DOHH2 (cell line): ENCODE measurements around the gene C3orf22.

ENCODE experiments used
- H3F3A ChIP-seq: fragments of 200-600 bp; sonication (generic), shearing (Covaris generic); 2 replicates; pipeline ENCODE4 v1.6.0; 2016; ENCODE audit warnings: antibody characterized with exemption, mild to moderate bottlenecking; ENCODE audit not compliant: control insufficient read depth, insufficient read depth
- H3K27ac ChIP-seq: fragments of 200-600 bp; sonication (generic); 2 replicates; pipeline ENCODE4 v1.5.1; 2014; ENCODE audit warnings: low read depth, mild to moderate bottlenecking, low read length, moderate library complexity
- H3K27me3 ChIP-seq: fragments of 200-600 bp; sonication (generic); 2 replicates; pipeline ENCODE4 v1.6.1; 2014; ENCODE audit warnings: mild to moderate bottlenecking, low read length, mixed read lengths; ENCODE audit not compliant: control insufficient read depth
- H3K36me3 ChIP-seq: fragments of 200-600 bp; sonication (generic); 2 replicates; pipeline ENCODE4 v1.6.1; 2014; ENCODE audit warnings: mild to moderate bottlenecking, low read length, moderate library complexity, mixed read lengths; ENCODE audit not compliant: control insufficient read depth
- H3K4me1 ChIP-seq: fragments of 200-600 bp; sonication (generic); 2 replicates; pipeline ENCODE4 v1.6.1; 2014; ENCODE audit warnings: mild to moderate bottlenecking, low read length, mixed read lengths; ENCODE audit not compliant: control insufficient read depth
- H3K4me2 ChIP-seq: fragments of 200-600 bp; sonication (generic); 2 replicates; pipeline ENCODE4 v1.6.0; 2014; ENCODE audit warnings: mild to moderate bottlenecking, low read length, moderate library complexity
- H3K4me3 ChIP-seq: fragments of 200-600 bp; sonication (generic); 2 replicates; pipeline ENCODE4 v1.5.1; 2014; ENCODE audit warnings: mild to moderate bottlenecking, low read length, mixed read lengths
- H3K79me2 ChIP-seq: fragments of 200-600 bp; sonication (generic); 2 replicates; pipeline ENCODE4 v1.6.1; 2014; ENCODE audit warnings: mild to moderate bottlenecking, low read length, mixed read lengths; ENCODE audit not compliant: control insufficient read depth
- H3K9me2 ChIP-seq: fragments of 200-600 bp; sonication (generic); replicated peaks from 2 replicates; pipeline ENCODE4 v1.6.1; 2014; ENCODE audit warnings: mild to moderate bottlenecking, low read length, mixed read lengths; ENCODE audit not compliant: control insufficient read depth
- H3K9me3 ChIP-seq: fragments of 200-600 bp; sonication (generic); 2 replicates; pipeline ENCODE4 v1.6.1; 2014; ENCODE audit warnings: antibody characterized with exemption, low read length, mixed read lengths; ENCODE audit not compliant: control insufficient read depth, insufficient read depth
- H4K20me1 ChIP-seq: fragments of 200-600 bp; sonication (generic); 2 replicates; pipeline ENCODE4 v1.6.0; 2014; ENCODE audit warnings: low read depth, mild to moderate bottlenecking, antibody characterized with exemption, low read length, moderate library complexity; ENCODE audit not compliant: control insufficient read depth, insufficient read depth
- CTCF ChIP-seq: fragments of 200-600 bp; sonication (generic); IDR thresholded peaks from one replicate; pipeline ENCODE4 v1.5.1; 2014; ENCODE audit warnings: antibody characterized with exemption, mild to moderate bottlenecking, low read depth, low read length; ENCODE audit not compliant: poor library complexity, severe bottlenecking
- EZH2phosphoT487 ChIP-seq: fragments of 200-600 bp; sonication (generic); IDR thresholded peaks from 2 replicates; pipeline ENCODE4 v1.6.1; 2017; ENCODE audit warnings: borderline replicate concordance, mild to moderate bottlenecking, antibody characterized with exemption, low read length, moderate library complexity, mixed read lengths

C3orf22 gene

GRCh38 chr3:126525853-126526667, 32.7 kb downstream of the C3orf22 start:
- TF ChIP-seq EZH2phosphoT487 (no peak), CTCF (no peak)
- no peak overlapping the region for H3K27ac ChIP-seq
- no peaks in the 10 kb centered on the region for H3F3A ChIP-seq
- H3K4me2 ChIP-seq, result no peak overlapping the region
- no peaks in the 10 kb centered on the region for H3K4me1 ChIP-seq
- no peaks in the 10 kb centered on the region for H3K9me2 ChIP-seq
- no peaks in the 10 kb centered on the region for H3K79me2 ChIP-seq
- no peaks in the 10 kb centered on the region for H3K27me3 ChIP-seq
- H3K36me3 ChIP-seq, result no peaks in the 10 kb centered on the region
- no peaks in the 10 kb centered on the region for H4K20me1 ChIP-seq
- H3K4me3 ChIP-seq, result no peak overlapping the region
- H3K9me3 ChIP-seq, result no peaks in the 10 kb centered on the region

- H3K9me3 ChIP-seq, result no peaks in the 10 kb centered on the region
- no peaks in the 10 kb centered on the region for H4K20me1 ChIP-seq
- no peaks in the 10 kb centered on the region for H3K27me3 ChIP-seq
- H3K9me2 ChIP-seq, result no peaks in the 10 kb centered on the region
- no peak overlapping the region for H3K4me2 ChIP-seq
- no peak overlapping the region for H3K4me3 ChIP-seq
- TF ChIP-seq EZH2phosphoT487 (no peak), CTCF (no peak)
- no peaks in the 10 kb centered on the region for H3F3A ChIP-seq
- H3K79me2 ChIP-seq, result no peaks in the 10 kb centered on the region
- H3K4me1 ChIP-seq, result no peaks in the 10 kb centered on the region
- H3K36me3 ChIP-seq, result no peaks in the 10 kb centered on the region
- no peak overlapping the region for H3K27ac ChIP-seq
Measured at GRCh38 chr3:126525091-126525852, 33.5 kb downstream of the C3orf22 start.

GRCh38 chr3:126524429-126524988, 34.2 kb downstream of the C3orf22 start:
- no peaks in the 10 kb centered on the region for H3K4me1 ChIP-seq
- H3K27me3 ChIP-seq, result no peaks in the 10 kb centered on the region

More at GRCh38 chr3:126524429-126524988, 34.2 kb downstream of the C3orf22 start:
- TF ChIP-seq CTCF, result no peak
- TF ChIP-seq EZH2phosphoT487, result no peak
- no peaks in the 10 kb centered on the region for H3K79me2 ChIP-seq
- no peak overlapping the region for H3K4me3 ChIP-seq
- H4K20me1 ChIP-seq, result no peaks in the 10 kb centered on the region
- no peak overlapping the region for H3K4me2 ChIP-seq
- no peak overlapping the region for H3K27ac ChIP-seq
- H3F3A ChIP-seq, result no peaks in the 10 kb centered on the region
- no peaks in the 10 kb centered on the region for H3K9me3 ChIP-seq
- H3K36me3 ChIP-seq, result no peaks in the 10 kb centered on the region
- H3K9me2 ChIP-seq, result no peaks in the 10 kb centered on the region
